A673 (cell line): ENCODE data around the gene SLC34A2. TPM values are rescaled to one million over a fixed set of nuclear protein-coding genes. Genes with fewer than 3 reads are reported as not detected.

Experiments used
- BruUV-seq: library from RNA; stranded (reverse); fragments of 400-500 nt; replicated peaks from 2 replicates; lab custom pipeline; 2021; lab: Mats Ljungman, UMichigan
- CTCF ChIA-PET: fragments of 300-600 bp; sonication (Branson Sonifier 250); formaldehyde crosslinking; loops from one replicate; lab custom pipeline; 2022; ENCODE audit warnings: antibody characterized with exemption; lab: Charles Lee
- POLR2A ChIA-PET: fragments of 300-600 bp; sonication (Branson Sonifier 250); formaldehyde crosslinking; loops from one replicate; lab custom pipeline; 2022; ENCODE audit warnings: antibody characterized with exemption; ENCODE audit not compliant: low non-redundant PET; lab: Charles Lee
- DNase-seq: peaks from one replicate; pipeline ENCODE4 v3.0.0-alpha.2; 2015; ENCODE audit warnings: low spot score
- H3K27ac ChIP-seq: fragments of 200-600 bp; sonication (generic); 2 replicates; pipeline ENCODE4 v1.5.1; 2016; ENCODE audit warnings: mixed run types, low read depth, mild to moderate bottlenecking, mixed read lengths, antibody characterized with exemption, low read length; ENCODE audit not compliant: poor library complexity, severe bottlenecking
- H3K27me3 ChIP-seq: fragments of 200-600 bp; sonication (generic); replicated peaks from 2 replicates; pipeline ENCODE4 v1.6.1; 2017; ENCODE audit warnings: mixed run types, low read depth, mild to moderate bottlenecking, mixed read lengths, antibody characterized with exemption, low read length; ENCODE audit not compliant: insufficient read depth, poor library complexity
- H3K36me3 ChIP-seq: fragments of 200-600 bp; sonication (generic); 2 replicates; pipeline ENCODE4 v1.6.1; 2016; ENCODE audit warnings: mixed run types, mild to moderate bottlenecking, mixed read lengths, antibody characterized with exemption, low read length; ENCODE audit not compliant: insufficient read depth, poor library complexity, severe bottlenecking
- H3K4me1 ChIP-seq: fragments of 200-600 bp; sonication (generic); 2 replicates; pipeline ENCODE4 v1.6.1; 2017; ENCODE audit warnings: mixed run types, mild to moderate bottlenecking, mixed read lengths, antibody characterized with exemption, low read length; ENCODE audit not compliant: insufficient read depth, poor library complexity, severe bottlenecking
- H3K4me3 ChIP-seq: fragments of 200-600 bp; sonication (generic); 2 replicates; pipeline ENCODE4 v1.5.1; 2016; ENCODE audit warnings: low read depth, mixed run types, mild to moderate bottlenecking, mixed read lengths, low read length; ENCODE audit not compliant: poor library complexity, severe bottlenecking
- H3K9me3 ChIP-seq: fragments of 200-600 bp; sonication (generic); 2 replicates; pipeline ENCODE4 v1.6.1; 2016; ENCODE audit warnings: mixed run types, low read depth, mild to moderate bottlenecking, mixed read lengths, antibody characterized with exemption, low read length; ENCODE audit not compliant: poor library complexity, severe bottlenecking
- EZH2 ChIP-seq: fragments of 200-600 bp; sonication (generic); IDR thresholded peaks from 2 replicates; pipeline ENCODE4 v1.6.1; 2017; ENCODE audit warnings: borderline replicate concordance, low read depth, mild to moderate bottlenecking, mixed read lengths, antibody characterized with exemption, low read length; ENCODE audit not compliant: poor library complexity, severe bottlenecking
- intact Hi-C: fragments of 100-400 bp; cut with micrococcal nuclease; formaldehyde crosslinking; loops from one replicate; pipeline ENCODE4 v1.10.0; 2022; ENCODE audit not compliant: unreplicated experiment
- total RNA-seq: library from RNA; stranded (reverse); gene quantifications from 2 replicates; pipeline ENCODE4 v1.2.3, GENCODE V29; 2021
- TF ChIP-seq, protein P1 (sequence below): fragments of 300-800, 200-600 bp; sonication (generic); conservative IDR thresholded peaks from 2 replicates; pipeline ENCODE4 v1.5.1; 2017; ENCODE audit warnings: low read depth, mild to moderate bottlenecking, antibody characterized with exemption, low read length, moderate library complexity, mixed read lengths

The SLC34A2 gene
- total RNA-seq, 1 experiment from 2014 or later: 0.06 TPM

DNA sequence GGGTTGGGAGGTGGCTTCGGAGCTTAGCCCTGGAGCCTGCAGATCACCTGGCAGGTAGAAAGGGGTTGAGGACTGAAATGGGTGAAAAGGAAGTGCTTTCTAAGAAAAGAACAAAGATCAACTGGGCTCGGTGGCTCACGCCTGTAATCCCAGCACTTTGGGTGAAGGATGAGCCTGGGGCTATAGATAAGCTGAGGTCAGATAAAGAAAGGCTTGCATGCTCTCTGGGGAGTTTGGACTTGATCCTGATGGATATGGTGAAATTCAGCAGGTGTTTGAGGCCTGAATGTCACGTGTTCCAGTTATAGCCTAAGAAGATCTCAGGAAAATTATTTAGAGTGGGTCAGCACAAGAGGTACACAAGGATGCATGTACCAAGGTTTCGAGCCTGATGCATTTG lies 40.8 kb downstream of the SLC34A2 start:
- no peak for DNase-seq
- H3K27ac ChIP-seq: no peak overlapping the region
- no TSS peak for BruUV-seq
- ChIA-PET POLR2A (no interaction called here), CTCF (interaction anchor here (0.7 kb wide), 1 partner anchor 16 kb away, joined by 5 read pairs; no protein-coding TSS in a partner anchor)
- H3K9me3 ChIP-seq: no peaks in the 10 kb centered on the region
- H3K36me3 ChIP-seq: no peaks in the 10 kb centered on the region
- H3K4me3 ChIP-seq: no peak overlapping the region
- no peaks in the 10 kb centered on the region for H3K4me1 ChIP-seq
- intact Hi-C loops: no loop called here
- TF ChIP-seq EZH2: no peak
- TF ChIP-seq, protein P1, sequence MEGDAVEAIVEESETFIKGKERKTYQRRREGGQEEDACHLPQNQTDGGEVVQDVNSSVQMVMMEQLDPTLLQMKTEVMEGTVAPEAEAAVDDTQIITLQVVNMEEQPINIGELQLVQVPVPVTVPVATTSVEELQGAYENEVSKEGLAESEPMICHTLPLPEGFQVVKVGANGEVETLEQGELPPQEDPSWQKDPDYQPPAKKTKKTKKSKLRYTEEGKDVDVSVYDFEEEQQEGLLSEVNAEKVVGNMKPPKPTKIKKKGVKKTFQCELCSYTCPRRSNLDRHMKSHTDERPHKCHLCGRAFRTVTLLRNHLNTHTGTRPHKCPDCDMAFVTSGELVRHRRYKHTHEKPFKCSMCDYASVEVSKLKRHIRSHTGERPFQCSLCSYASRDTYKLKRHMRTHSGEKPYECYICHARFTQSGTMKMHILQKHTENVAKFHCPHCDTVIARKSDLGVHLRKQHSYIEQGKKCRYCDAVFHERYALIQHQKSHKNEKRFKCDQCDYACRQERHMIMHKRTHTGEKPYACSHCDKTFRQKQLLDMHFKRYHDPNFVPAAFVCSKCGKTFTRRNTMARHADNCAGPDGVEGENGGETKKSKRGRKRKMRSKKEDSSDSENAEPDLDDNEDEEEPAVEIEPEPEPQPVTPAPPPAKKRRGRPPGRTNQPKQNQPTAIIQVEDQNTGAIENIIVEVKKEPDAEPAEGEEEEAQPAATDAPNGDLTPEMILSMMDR: no peak
- no peaks in the 10 kb centered on the region for H3K27me3 ChIP-seq

DNA sequence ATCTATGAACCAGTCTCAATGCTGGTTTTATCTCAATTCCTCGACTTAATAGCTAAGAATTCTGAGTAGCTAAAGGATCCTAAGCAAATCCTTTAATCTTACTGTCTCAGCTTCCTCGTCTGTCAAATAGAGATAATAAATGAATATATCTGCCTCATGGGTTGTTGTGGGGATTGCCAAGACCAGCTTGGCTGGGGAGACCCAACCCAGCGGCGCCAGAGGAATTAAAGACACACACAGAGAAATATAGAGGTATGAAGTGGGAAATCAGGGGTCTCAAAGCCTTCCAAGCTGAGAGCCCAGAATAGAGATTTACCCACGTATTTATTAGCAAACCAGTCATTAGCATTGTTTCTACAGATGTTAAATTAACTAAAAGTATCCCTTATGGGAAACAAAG lies 41.9 kb downstream of the SLC34A2 start:
- DNase-seq: no peak
- intact Hi-C loops: no loop called here
- TF ChIP-seq, protein P1: no peak
- TF ChIP-seq EZH2: no peak
- no peaks in the 10 kb centered on the region for H3K36me3 ChIP-seq
- H3K27me3 ChIP-seq: no peaks in the 10 kb centered on the region
- no TSS peak for BruUV-seq
- POLR2A ChIA-PET: no interaction called here
- no peak overlapping the region for H3K4me3 ChIP-seq
- no peaks in the 10 kb centered on the region for H3K4me1 ChIP-seq
- CTCF ChIA-PET: no interaction called here
- H3K27ac ChIP-seq: no peak overlapping the region
- H3K9me3 ChIP-seq: no peaks in the 10 kb centered on the region

DNA sequence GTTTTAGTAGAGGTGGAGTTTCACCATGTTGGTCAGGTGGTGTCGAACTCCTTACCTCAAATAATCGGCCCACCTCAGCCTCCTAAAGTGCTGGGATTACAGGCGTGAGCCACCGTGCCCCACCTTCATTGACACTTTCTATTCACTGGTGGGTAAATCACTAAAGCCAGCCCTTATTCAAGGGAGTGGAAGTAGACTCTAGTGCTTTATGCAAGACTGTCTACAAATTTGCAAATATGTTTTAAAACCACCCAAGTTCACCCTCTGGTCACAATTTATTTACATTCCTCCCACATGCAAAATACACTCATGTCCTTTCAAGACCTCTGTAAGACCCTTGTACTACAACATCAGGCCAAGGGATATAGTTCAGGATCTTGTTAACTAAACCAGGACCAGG lies 45.0 kb downstream of the SLC34A2 start:
- TF ChIP-seq EZH2: no peak
- TF ChIP-seq, protein P1: no peak
- POLR2A ChIA-PET: no interaction called here
- H3K27me3 ChIP-seq: no peaks in the 10 kb centered on the region

More for the DNA sequence above, 45.0 kb downstream of the SLC34A2 start:
- CTCF ChIA-PET: no interaction called here
- Histone ChIP-seq H3K36me3 (no peaks in the 10 kb centered on the region), H3K4me3 (no peak overlapping the region), H3K4me1 (no peaks in the 10 kb centered on the region), H3K27ac (no peak overlapping the region), H3K9me3 (no peaks in the 10 kb centered on the region)
- intact Hi-C loops: no loop called here
- DNase-seq: no peak
- no TSS peak for BruUV-seq
